GM12892 (cell line): Measurements from ENCODE around the gene CHST14.

ENCODE experiments used
- POLR2A ChIP-seq: IDR thresholded peaks from 2 replicates; pipeline ENCODE4 v1.6.1; 2011; ENCODE audit warnings: low read depth, low read length, control low read depth
- POLR2AphosphoS5 ChIP-seq: IDR thresholded peaks from 2 replicates; pipeline ENCODE4 v1.6.1; 2011; ENCODE audit warnings: low read depth, low read length, control low read depth
- TAF1 ChIP-seq: IDR thresholded peaks from 2 replicates; pipeline ENCODE4 v1.6.1; 2011; ENCODE audit warnings: low read depth, mild to moderate bottlenecking, control low read depth, low read length, borderline replicate concordance

GRCh38 chr15:40452296-40453090 is 18.3 kb upstream of the CHST14 start:
- TF ChIP-seq POLR2A (no peak), POLR2AphosphoS5 (no peak), TAF1 (no peak)
